T-helper 17 cell (primary cell): ENCODE data around the gene SCYGR3. TPM values are rescaled to one million over a fixed set of nuclear protein-coding genes. Genes with fewer than 3 reads are reported as not detected.

Experiments used
- ATAC-seq: fragments of 150-1000 bp; cut with Tn5 transposase; 2 replicates; pipeline ENCODE4 v1.10.0; 2021; ENCODE audit warnings: mild to moderate bottlenecking, moderate library complexity
- DNase-seq, 3 donors: peaks; one replicate each; pipeline versions ENCODE4 v3.0.0 to v3.0.0-alpha.2; 2020 to 2021
- H3K9me3 ChIP-seq: one replicate; pipeline ENCODE4 v1.7.0; 2013; ENCODE audit warnings: low read length, mild to moderate bottlenecking; ENCODE audit not compliant: control insufficient read depth, poor library complexity, severe bottlenecking
- H3K27ac Mint-ChIP-seq: one replicate; pipeline ENCODE4 v1.8.0; 2022; ENCODE audit warnings: mild to moderate bottlenecking, moderate library complexity, mixed read lengths
- H3K27me3 Mint-ChIP-seq: one replicate; pipeline ENCODE4 v1.8.0; 2022; ENCODE audit warnings: mixed read lengths
- H3K36me3 Mint-ChIP-seq: one replicate; pipeline ENCODE4 v1.8.0; 2022; ENCODE audit warnings: low read depth, mixed read lengths
- H3K4me1 Mint-ChIP-seq: one replicate; pipeline ENCODE4 v1.8.0; 2022; ENCODE audit warnings: mild to moderate bottlenecking, mixed read lengths
- H3K4me3 Mint-ChIP-seq: one replicate; pipeline ENCODE4 v1.8.0; 2022; ENCODE audit warnings: mild to moderate bottlenecking, moderate library complexity, mixed read lengths
- total RNA-seq, 4 donors: library from RNA in 2 of 4; stranded (reverse) in 2 of 4; gene quantifications; one replicate each; pipeline ENCODE4 v1.2.3 and lab custom pipeline; 2022 to 2026

SCYGR3 gene
- total RNA-seq, 2 donors from 2014 or later = not detected

DNA sequence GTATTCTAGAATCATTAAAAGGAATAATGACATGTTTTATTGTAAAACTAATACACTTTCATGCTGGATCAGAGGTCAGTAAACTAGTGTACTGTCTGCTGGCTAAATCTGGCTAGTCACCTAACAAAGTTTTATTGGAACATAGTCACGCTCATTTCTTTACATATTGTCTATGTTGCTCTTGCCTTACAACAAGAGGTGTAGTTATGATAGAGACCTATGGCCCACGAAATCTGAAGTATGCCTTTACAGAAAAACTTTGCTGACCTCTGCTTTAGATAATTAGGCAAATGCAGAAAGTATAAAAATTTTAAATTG, 45.8 kb downstream of the SCYGR3 start:
- H3K9me3 ChIP-seq = no peaks in the 10 kb centered on the region
- ATAC-seq (no peak), DNase-seq (no peak)
- Mint-ChIP-seq H3K4me3 (no peak overlapping the region), H3K27me3 (no peaks in the 10 kb centered on the region), H3K27ac (no peak overlapping the region), H3K36me3 (peaks cover 5% of the 10 kb centered on the region), H3K4me1 (peaks cover 14% of the 10 kb centered on the region)

DNA sequence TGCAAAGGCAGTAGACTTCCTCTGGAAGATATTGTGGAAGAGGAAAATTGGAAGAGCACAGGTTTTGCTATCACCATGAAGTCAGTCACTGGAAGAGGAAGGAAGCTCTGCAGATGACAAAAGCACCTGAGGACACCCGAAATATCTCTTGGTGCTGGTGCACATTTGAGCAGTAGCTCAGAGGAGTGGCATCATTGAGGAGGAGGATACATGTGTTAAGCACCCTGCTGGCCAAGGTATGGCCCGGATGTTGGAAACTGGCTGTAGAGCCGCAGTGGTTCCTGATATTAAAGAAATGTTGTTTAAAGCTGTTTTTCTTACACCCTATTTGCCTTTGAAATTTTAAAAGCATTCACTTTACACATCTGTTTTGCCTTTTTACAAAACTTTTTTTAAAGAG, 48.6 kb downstream of the SCYGR3 start:
- H3K9me3 ChIP-seq = no peaks in the 10 kb centered on the region
- no peak for DNase-seq
- peak overlapping the region; percentile 87 for H3K27ac Mint-ChIP-seq
- no peak for ATAC-seq
- H3K4me1 Mint-ChIP-seq = peaks cover 13% of the 10 kb centered on the region
- H3K36me3 Mint-ChIP-seq = peaks cover 5% of the 10 kb centered on the region
- no peak overlapping the region for H3K4me3 Mint-ChIP-seq
- H3K27me3 Mint-ChIP-seq = no peaks in the 10 kb centered on the region

DNA sequence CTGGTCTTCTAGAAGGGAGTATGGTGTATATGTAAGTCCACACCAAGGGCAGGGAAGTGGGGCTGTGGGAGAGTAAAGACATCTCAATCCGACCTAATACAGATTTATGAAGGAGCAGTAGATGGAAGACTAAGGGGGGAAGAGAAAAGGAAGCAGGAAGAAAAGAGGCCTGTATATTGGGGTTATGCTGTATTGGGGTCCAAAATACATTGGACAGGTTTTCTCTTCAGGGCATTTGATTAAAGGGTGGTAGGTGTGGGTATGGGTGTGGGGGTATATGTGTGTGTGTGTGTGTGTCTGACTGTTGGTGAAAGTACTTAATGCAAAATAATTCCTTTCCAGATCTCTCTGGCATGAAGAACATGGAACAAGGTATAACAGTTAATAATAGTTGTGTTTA, 49.6 kb downstream of the SCYGR3 start:
- no peaks in the 10 kb centered on the region for H3K9me3 ChIP-seq
- DNase-seq (no peak), ATAC-seq (no peak)
- Mint-ChIP-seq H3K27ac (no peak overlapping the region), H3K27me3 (no peaks in the 10 kb centered on the region), H3K4me3 (no peak overlapping the region), H3K36me3 (peaks cover 5% of the 10 kb centered on the region), H3K4me1 (peaks cover 5% of the 10 kb centered on the region)

Other genes starting within 250 kb of the SCYGR3 start
- not detected for gene TM4SF20, start 235.5 kb downstream of the SCYGR3 start, total RNA-seq
- gene SCYGR1, start 226.9 kb downstream of the SCYGR3 start, total RNA-seq = not detected
- gene AGFG1, start 142.7 kb downstream of the SCYGR3 start, total RNA-seq = 10 to 100 TPM; 66.6 to 68.3 TPM
- gene SCYGR2, start 15.9 kb downstream of the SCYGR3 start, total RNA-seq = not detected
- gene SCYGR4, start 2.7 kb upstream of the SCYGR3 start, total RNA-seq = under 1 TPM in 1 of 2 donors, not detected in 1; 0.99 TPM
- not detected for gene SCYGR5, start 52.0 kb upstream of the SCYGR3 start, total RNA-seq
- not detected for gene SLC19A3, start 103.2 kb upstream of the SCYGR3 start, total RNA-seq
- not detected for gene SCYGR6, start 109.9 kb upstream of the SCYGR3 start, total RNA-seq
- gene SCYGR7, start 113.5 kb upstream of the SCYGR3 start, total RNA-seq = not detected
- gene SCYGR8, start 131.1 kb upstream of the SCYGR3 start, total RNA-seq = not detected
- 10 to 100 TPM; 24.3 to 39.7 TPM for gene CCL20, start 199.0 kb upstream of the SCYGR3 start, total RNA-seq